Measurements from ENCODE around the gene AIM2.

DNA sequence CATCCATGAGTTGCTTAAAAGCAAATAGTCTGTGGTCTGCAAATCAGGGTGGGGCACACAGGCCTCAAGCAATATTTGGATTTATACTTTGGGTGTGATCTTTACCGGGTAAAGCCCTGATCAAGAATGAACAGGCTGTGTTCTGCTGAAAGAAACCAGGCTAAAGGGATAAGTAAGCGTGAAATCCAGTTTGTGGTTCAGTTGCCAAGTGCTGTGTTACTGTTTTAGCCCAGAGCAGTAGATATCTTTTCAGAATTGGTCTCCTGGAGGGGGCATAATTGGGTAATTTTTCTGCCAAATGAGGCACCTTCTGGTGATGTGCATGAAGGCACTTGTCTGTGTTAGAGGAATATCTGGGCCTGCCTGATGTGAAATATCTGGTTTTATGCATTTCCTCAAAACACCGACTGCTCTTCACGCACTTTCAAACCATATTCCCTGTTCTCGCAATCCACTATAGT lies 21.4 kb downstream of the AIM2 start:
- no peak for TF ChIP-seq RCOR1 (IDR thresholded peaks at IDR 0.05; ENCODE audit: insufficient replicate concordance, low read length)
- no peak for TF ChIP-seq POLR2A (IDR thresholded peaks at IDR 0.05; ENCODE audit: low read depth, low read length)
- no peak for TF ChIP-seq CEBPB (IDR thresholded peaks at IDR 0.05; ENCODE audit: low read depth, low read length)
- TF ChIP-seq, protein P1, sequence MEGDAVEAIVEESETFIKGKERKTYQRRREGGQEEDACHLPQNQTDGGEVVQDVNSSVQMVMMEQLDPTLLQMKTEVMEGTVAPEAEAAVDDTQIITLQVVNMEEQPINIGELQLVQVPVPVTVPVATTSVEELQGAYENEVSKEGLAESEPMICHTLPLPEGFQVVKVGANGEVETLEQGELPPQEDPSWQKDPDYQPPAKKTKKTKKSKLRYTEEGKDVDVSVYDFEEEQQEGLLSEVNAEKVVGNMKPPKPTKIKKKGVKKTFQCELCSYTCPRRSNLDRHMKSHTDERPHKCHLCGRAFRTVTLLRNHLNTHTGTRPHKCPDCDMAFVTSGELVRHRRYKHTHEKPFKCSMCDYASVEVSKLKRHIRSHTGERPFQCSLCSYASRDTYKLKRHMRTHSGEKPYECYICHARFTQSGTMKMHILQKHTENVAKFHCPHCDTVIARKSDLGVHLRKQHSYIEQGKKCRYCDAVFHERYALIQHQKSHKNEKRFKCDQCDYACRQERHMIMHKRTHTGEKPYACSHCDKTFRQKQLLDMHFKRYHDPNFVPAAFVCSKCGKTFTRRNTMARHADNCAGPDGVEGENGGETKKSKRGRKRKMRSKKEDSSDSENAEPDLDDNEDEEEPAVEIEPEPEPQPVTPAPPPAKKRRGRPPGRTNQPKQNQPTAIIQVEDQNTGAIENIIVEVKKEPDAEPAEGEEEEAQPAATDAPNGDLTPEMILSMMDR (conservative IDR thresholded peaks at IDR 0.05; ENCODE audit: low read depth, low read length) = no peak
- no peak for TF ChIP-seq SMC3 (IDR thresholded peaks at IDR 0.05; ENCODE audit: low read depth, low read length)
- TF ChIP-seq, protein P2, sequence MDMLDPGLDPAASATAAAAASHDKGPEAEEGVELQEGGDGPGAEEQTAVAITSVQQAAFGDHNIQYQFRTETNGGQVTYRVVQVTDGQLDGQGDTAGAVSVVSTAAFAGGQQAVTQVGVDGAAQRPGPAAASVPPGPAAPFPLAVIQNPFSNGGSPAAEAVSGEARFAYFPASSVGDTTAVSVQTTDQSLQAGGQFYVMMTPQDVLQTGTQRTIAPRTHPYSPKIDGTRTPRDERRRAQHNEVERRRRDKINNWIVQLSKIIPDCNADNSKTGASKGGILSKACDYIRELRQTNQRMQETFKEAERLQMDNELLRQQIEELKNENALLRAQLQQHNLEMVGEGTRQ (IDR thresholded peaks at IDR 0.05; ENCODE audit: low read depth, low read length) = no peak
- TF ChIP-seq BHLHE40 (IDR thresholded peaks at IDR 0.05; ENCODE audit: low read depth, low read length) = no peak
- TF ChIP-seq RFX5 (IDR thresholded peaks at IDR 0.05; ENCODE audit: low read depth, low read length) = no peak
- no peak for TF ChIP-seq MAFK (IDR thresholded peaks at IDR 0.05; ENCODE audit: low read depth, low read length)
- TF ChIP-seq NFE2L2 (IDR thresholded peaks at IDR 0.05; ENCODE audit: low read depth, low read length) = no peak

Measured in IMR-90 (cell line).